Activated T-cell treated with anti-CD3 and anti-CD28 coated beads, Interleukin-2, amount 50 U/mL, for 72 hours (primary cell): ENCODE data around the gene TSFM. TPM values are rescaled to one million over a fixed set of nuclear protein-coding genes. Genes with fewer than 3 reads are reported as not detected.

ENCODE experiments used
- ATAC-seq, 2 donors: fragments of 150-1000 bp; cut with Tn5 transposase; replicated peaks in 1 of 2; 2 replicates each; pipeline ENCODE4 v1.10.0; 2021; ENCODE audit warnings: moderate library complexity in 2 of 2, mild to moderate bottlenecking in 1 of 2
- DNase-seq, 2 donors: peaks; one replicate each; pipeline ENCODE4 v3.0.0; 2021 to 2022; ENCODE audit warnings: mixed read lengths in 1 of 2
- H3K27ac Mint-ChIP-seq: one replicate; pipeline ENCODE4 v1.8.0; 2022; ENCODE audit warnings: mild to moderate bottlenecking, moderate library complexity, mixed read lengths
- H3K27me3 Mint-ChIP-seq: one replicate; pipeline ENCODE4 v1.8.0; 2022; ENCODE audit warnings: low read depth, mixed read lengths
- H3K36me3 Mint-ChIP-seq, 2 donors: one replicate each; pipeline ENCODE4 v1.8.0; 2022; ENCODE audit warnings: mixed read lengths in 2 of 2, mild to moderate bottlenecking in 1 of 2; ENCODE audit not compliant: insufficient read depth in 2 of 2
- H3K4me1 Mint-ChIP-seq: one replicate; pipeline ENCODE4 v1.8.0; 2022; ENCODE audit warnings: low read depth, mixed read lengths
- H3K4me3 Mint-ChIP-seq, 2 donors: one replicate each; pipeline ENCODE4 v1.8.0; 2022; ENCODE audit warnings: mild to moderate bottlenecking in 2 of 2, mixed read lengths in 2 of 2, moderate library complexity in 2 of 2
- H3K9me3 Mint-ChIP-seq, 2 donors: one replicate each; pipeline ENCODE4 v1.8.0; 2022; ENCODE audit warnings: mixed read lengths in 2 of 2
- total RNA-seq, 2 donors: library from RNA; stranded (reverse); gene quantifications; one replicate each; pipeline ENCODE4 v1.2.3, GENCODE V29; 2022

The TSFM gene
- total RNA-seq = 10 to 100 TPM; 30.4 to 30.9 TPM

DNA sequence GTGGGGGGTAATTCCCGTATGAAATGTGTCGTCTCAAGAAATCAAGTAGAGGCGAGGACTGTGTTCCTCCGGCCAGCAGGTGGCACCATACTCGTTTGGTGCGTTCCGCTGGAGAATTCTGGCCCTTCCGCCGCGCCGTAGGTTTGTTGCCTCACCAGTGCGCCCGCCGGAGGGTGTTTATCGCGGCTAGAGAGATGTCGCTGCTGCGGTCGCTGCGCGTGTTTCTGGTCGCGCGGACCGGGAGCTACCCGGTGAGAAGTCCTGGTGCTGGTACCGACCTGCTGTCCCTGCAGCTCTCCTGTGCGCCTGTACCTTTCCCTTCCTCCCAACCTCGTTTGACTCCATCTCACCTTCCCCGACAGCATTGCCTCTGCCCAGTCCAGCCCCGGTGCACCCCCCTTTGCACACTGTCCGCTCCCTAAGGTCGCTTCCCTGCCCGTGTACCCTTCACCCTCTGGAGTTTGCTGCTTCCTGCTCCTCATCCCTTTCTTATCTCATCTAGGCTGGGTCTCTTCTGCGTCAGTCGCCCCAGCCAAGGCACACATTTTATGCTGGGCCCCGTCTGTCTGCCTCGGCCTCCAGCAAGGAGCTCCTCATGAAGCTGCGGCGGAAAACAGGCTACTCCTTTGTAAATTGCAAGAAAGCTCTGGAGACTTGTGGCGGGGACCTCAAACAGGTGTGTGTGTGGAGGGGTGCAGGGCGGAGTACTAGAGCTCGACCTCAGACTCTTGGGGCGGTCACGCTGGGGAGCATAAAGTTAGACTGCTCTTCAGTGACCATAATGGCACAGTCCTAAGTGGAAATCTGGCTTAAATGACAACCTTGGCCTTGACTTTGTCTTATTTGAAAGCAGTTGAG is at the start of gene TSFM:
TSFM (plus strand) TSS at position 180 of the 858 bp plus-strand sequence; CDS start at position 195, 15 bp downstream.
- peak within 1 kb of the TSS; percentile 97 for H3K27ac Mint-ChIP-seq
- H3K4me3 Mint-ChIP-seq = peak within 1 kb of the TSS; percentile 98
- ATAC-seq (peak; percentile 89 to 91), DNase-seq (peak; percentile 97)
- peaks cover 1 to 23% of the 10 kb centered on the region in 2 donors for H3K36me3 Mint-ChIP-seq
- peaks cover 20% of the 10 kb centered on the region for H3K4me1 Mint-ChIP-seq
- no peaks in the 10 kb centered on the region for H3K9me3 Mint-ChIP-seq
- no peaks in the 10 kb centered on the region for H3K27me3 Mint-ChIP-seq

DNA sequence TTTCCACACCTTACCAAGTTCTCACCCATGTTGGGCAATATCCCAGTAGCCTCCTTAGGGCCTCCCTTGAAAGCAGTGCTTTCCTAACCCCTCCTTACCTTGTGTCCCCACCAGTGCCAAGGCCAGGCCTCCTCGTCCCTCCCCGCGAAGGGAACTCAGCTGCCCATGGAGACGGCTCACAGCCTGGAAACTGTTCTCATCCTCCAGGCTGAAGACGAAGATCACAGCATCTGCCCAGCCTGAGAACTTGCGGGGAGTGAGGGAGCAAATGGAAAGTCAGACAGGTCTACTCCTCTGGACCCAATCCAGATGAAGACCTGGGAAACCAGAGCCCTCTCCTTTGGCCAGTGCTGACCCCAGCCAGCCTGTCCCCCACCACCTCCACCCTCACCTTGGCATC is 48.7 kb upstream of the TSFM start:
- Mint-ChIP-seq H3K4me1 (peaks cover 10% of the 10 kb centered on the region), H3K27me3 (no peaks in the 10 kb centered on the region), H3K27ac (no peak overlapping the region), H3K9me3 (no peaks in the 10 kb centered on the region), H3K4me3 (no peak overlapping the region), H3K36me3 (peaks cover 4 to 10% of the 10 kb centered on the region in 2 donors)
- ATAC-seq = no peak
- no peak for DNase-seq

DNA sequence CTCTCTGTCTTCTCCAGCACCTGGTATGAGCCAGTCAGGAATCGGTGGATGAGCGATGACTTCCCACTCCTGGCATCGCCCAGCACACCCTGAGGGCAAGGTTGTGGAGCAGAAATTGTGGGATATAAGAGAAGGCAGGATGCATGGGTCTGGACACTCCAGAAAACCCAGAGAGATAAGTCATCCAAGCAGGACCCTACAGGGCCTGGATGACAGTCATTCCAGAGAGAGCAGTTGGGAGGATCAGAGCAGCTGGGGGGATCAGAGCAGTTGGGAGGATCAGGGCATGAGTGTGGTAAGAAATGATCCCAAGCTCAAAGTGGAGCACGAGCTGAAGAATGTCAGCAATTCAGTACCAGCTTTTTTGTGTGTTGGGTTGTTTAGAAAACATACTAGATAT is 48.0 kb upstream of the TSFM start:
- Mint-ChIP-seq H3K4me3 (no peak overlapping the region), H3K36me3 (peaks cover 2 to 10% of the 10 kb centered on the region in 2 donors), H3K4me1 (peaks cover 16% of the 10 kb centered on the region), H3K27ac (peak overlapping the region; percentile 14), H3K27me3 (no peaks in the 10 kb centered on the region), H3K9me3 (no peaks in the 10 kb centered on the region)
- ATAC-seq (no peak), DNase-seq (no peak)

- no peak for DNase-seq
- Mint-ChIP-seq H3K27me3 (no peaks in the 10 kb centered on the region), H3K36me3 (peaks cover 2 to 10% of the 10 kb centered on the region in 2 donors), H3K9me3 (no peaks in the 10 kb centered on the region), H3K4me3 (no peak overlapping the region), H3K4me1 (peaks cover 24% of the 10 kb centered on the region), H3K27ac (peak overlapping the region; percentile 6)
- no peak for ATAC-seq
Measured at GRCh38 chr12:57735198-57735855, 47.3 kb upstream of the TSFM start.

GRCh38 chr12:57735952-57736740 is 46.4 kb upstream of the TSFM start:
- no peaks in the 10 kb centered on the region for H3K9me3 Mint-ChIP-seq
- no peak overlapping the region for H3K27ac Mint-ChIP-seq
- peaks cover 32% of the 10 kb centered on the region for H3K4me1 Mint-ChIP-seq
- H3K4me3 Mint-ChIP-seq = no peak overlapping the region
- ATAC-seq (no peak), DNase-seq (no peak)
- H3K36me3 Mint-ChIP-seq = peaks cover 2 to 11% of the 10 kb centered on the region in 2 donors
- no peaks in the 10 kb centered on the region for H3K27me3 Mint-ChIP-seq

GRCh38 chr12:57736741-57737466 is 45.7 kb upstream of the TSFM start:
- ATAC-seq (no peak), DNase-seq (no peak)
- H3K27me3 Mint-ChIP-seq = no peaks in the 10 kb centered on the region
- H3K4me1 Mint-ChIP-seq = peaks cover 36% of the 10 kb centered on the region
- no peak overlapping the region for H3K4me3 Mint-ChIP-seq
- H3K36me3 Mint-ChIP-seq = peaks cover 2 to 7% of the 10 kb centered on the region in 2 donors
- no peak overlapping the region for H3K27ac Mint-ChIP-seq
- no peaks in the 10 kb centered on the region for H3K9me3 Mint-ChIP-seq

DNA sequence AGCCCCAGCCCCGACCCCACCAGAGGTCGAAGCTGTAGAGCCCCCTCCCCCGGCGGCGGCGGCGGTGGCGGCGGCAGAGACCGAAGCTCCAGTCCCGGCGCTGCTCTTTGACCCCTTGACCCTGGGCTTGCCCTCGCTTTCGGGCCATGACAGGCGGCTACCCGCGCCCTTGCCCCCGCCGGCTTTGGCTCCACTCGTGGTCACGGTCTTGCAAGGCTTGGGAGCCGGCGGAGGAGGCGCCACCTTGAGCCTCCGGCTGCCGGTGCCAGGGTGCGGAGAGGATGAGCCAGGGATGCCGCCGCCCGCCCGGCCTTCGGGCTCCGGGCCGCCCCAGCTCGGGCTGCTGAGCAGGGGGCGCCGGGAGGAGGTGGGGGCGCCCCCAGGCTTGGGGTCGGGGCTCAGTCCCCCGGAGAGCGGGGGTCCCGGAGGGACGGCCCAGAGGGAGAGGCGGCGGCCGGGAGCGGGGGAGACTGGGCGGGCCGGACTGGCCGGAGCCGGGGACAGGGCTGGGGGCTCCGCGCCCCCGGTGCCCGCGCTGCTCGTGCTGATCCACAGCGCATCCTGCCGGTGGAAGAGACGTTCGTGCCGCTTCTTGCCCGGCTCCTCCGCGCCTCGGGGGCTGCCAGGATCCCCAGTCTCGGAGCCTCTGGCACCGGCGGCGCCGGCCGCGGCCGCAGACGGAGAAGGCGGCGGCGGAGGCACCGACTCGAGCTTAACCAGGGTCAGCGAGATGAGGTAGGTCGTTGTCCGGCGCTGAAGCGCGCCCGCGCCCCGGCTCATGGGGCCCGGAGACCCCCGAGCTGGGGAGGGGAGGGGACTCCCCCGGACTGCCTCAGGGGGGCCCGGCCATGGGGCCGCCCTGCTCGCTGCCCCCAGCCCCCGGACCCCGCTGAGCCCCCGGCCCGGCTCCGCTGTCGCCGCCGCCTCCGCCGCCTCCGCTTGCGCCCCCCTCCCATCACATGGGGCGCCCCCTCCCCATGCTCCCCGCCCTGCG is 44.8 kb upstream of the TSFM start:
- Mint-ChIP-seq H3K4me1 (peaks cover 45% of the 10 kb centered on the region), H3K4me3 (no peak overlapping the region), H3K27me3 (no peaks in the 10 kb centered on the region), H3K36me3 (peaks cover 2 to 7% of the 10 kb centered on the region in 2 donors), H3K27ac (no peak overlapping the region), H3K9me3 (no peaks in the 10 kb centered on the region)
- DNase-seq (no peak), ATAC-seq (no peak)

- peak within 1 kb of the TSS; percentile 75 for H3K27ac Mint-ChIP-seq
- ATAC-seq (no peak), DNase-seq (no peak)
- H3K4me3 Mint-ChIP-seq = peak within 1 kb of the TSS; percentile 56 to 61
- H3K4me1 Mint-ChIP-seq = peaks cover 45% of the 10 kb centered on the region
- peaks cover 2 to 7% of the 10 kb centered on the region in 2 donors for H3K36me3 Mint-ChIP-seq
- no peaks in the 10 kb centered on the region for H3K9me3 Mint-ChIP-seq
- no peaks in the 10 kb centered on the region for H3K27me3 Mint-ChIP-seq
Measured at GRCh38 chr12:57738661-57739237, 43.8 kb upstream of the TSFM start, which contains the start of gene AGAP2. TSS of gene AGAP2 (minus strand) at chr12:57738742. CDS start at chr12:57738246, 496 bp downstream.

GRCh38 chr12:57739387-57739786 is 43.2 kb upstream of the TSFM start:
- Mint-ChIP-seq H3K27ac (peak overlapping the region; percentile 75), H3K27me3 (no peaks in the 10 kb centered on the region), H3K4me3 (peak overlapping the region; percentile 56 to 61), H3K9me3 (no peaks in the 10 kb centered on the region), H3K36me3 (peaks cover 2 to 6% of the 10 kb centered on the region in 2 donors), H3K4me1 (peaks cover 50% of the 10 kb centered on the region)
- no peak for DNase-seq
- no peak for ATAC-seq

- Mint-ChIP-seq H3K4me3 (peak overlapping the region; percentile 61 to 80), H3K27me3 (no peaks in the 10 kb centered on the region), H3K9me3 (no peaks in the 10 kb centered on the region), H3K4me1 (peaks cover 57% of the 10 kb centered on the region), H3K36me3 (peaks cover 4 to 6% of the 10 kb centered on the region in 2 donors), H3K27ac (no peak overlapping the region)
- ATAC-seq = no peak
- no peak for DNase-seq
Measured at GRCh38 chr12:57739914-57740538, 42.6 kb upstream of the TSFM start.
